Measurements from ENCODE around the gene MAGI2.
"Not testable (repeated sequence)": the region's sequence is repeated elsewhere in the genome, so short reads cannot be mapped to it uniquely, and the experiment has no call there.

Gene MAGI2

DNA sequence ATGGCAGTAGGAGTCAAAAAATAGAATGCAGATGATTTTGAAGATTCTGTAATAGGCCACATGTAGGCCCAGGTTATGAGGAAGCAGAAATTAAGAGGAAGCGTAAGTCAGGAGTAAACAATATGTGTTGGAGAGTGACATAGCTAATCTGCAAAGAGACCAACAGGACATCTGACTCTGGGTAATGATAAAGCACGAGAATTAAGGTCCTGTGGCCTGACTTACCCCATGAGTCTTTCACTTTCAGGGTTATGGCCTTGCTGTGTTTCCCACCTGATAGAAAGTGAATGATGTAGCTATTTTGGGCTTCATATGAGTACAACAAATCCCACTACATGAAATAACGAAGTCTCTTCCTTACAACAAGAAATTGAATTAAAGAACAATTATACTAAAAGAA, 393.0 kb downstream of the MAGI2 start:
- Histone ChIP-seq H3K4me3 (ENCODE audit: low read length) (no peak overlapping the region), H3K9me3 (ENCODE audit: low read length) (no peaks in the 10 kb centered on the region), H3K27me3 (ENCODE audit: insufficient read depth, low read length) (no peaks in the 10 kb centered on the region), H2AFZ (ENCODE audit: low read depth, low read length) (no peak overlapping the region), H3K36me3 (ENCODE audit: insufficient read depth, low read length) (no peaks in the 10 kb centered on the region), H3K4me1 (ENCODE audit: insufficient read depth, low read length) (no peaks in the 10 kb centered on the region)

DNA sequence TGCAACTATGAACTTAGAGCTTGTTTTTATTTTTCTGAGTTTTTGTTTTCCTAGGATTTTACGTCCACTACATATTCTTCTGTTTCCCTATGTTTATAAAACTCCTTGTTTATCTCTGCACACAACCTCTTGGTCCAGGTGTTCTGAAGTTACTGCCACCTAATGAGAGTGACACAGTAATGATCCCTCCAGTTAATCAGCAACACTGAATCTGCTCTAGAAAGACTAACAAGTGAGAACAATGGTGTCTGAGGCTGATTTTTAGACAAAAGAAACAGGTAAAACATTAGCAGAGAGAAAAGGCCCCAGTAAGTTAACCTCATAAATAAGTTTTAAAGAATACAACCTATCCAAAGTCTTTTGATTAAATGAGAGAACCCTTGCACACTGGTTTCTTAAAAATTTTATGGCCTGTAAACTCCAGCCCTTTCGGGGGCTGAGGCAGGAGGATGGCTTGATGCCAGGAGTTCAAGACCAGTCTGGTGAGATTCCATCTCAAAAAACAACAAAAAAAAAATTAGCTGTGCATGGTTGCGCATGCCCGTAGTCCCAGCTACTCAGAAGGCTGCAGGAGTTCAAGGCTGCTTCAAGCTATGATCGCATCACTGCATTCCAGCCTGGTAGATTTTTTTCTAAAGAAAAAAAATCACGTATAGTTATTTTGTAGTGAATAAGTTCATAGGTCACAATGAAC, 397.6 kb downstream of the MAGI2 start:
- Histone ChIP-seq H3K27me3 (ENCODE audit: insufficient read depth, low read length) (no peaks in the 10 kb centered on the region), H3K4me1 (ENCODE audit: insufficient read depth, low read length) (peaks cover 5% of the 10 kb centered on the region), H2AFZ (ENCODE audit: low read depth, low read length) (no peak overlapping the region), H3K9me3 (ENCODE audit: low read length) (no peaks in the 10 kb centered on the region), H3K36me3 (ENCODE audit: insufficient read depth, low read length) (no peaks in the 10 kb centered on the region), H3K4me3 (ENCODE audit: low read length) (no peak overlapping the region)

DNA sequence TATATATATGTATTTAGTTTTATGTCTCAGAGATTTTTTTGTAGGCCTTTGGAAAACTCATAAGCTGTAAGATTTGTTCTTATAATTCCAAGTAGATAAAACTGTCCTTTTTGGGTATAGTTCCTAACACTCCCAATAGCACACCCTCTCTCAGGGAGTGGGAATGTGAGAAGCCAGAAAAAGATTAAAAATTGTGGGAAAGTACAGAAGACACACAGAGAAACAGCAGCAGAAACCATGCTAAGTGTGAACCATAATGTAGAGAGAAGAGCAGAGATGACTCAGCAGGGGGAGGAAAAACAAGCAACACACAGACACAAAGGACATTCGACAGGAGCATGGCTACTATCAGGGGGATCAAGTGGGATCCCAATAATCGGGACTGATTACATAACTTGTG, 401.6 kb downstream of the MAGI2 start:
- Histone ChIP-seq H3K36me3 (ENCODE audit: insufficient read depth, low read length) (no peaks in the 10 kb centered on the region), H3K4me1 (ENCODE audit: insufficient read depth, low read length) (peaks cover 16% of the 10 kb centered on the region), H3K27me3 (ENCODE audit: insufficient read depth, low read length) (no peaks in the 10 kb centered on the region), H3K4me3 (ENCODE audit: low read length) (no peak overlapping the region), H2AFZ (ENCODE audit: low read depth, low read length) (no peak overlapping the region), H3K9me3 (ENCODE audit: low read length) (no peaks in the 10 kb centered on the region)

DNA sequence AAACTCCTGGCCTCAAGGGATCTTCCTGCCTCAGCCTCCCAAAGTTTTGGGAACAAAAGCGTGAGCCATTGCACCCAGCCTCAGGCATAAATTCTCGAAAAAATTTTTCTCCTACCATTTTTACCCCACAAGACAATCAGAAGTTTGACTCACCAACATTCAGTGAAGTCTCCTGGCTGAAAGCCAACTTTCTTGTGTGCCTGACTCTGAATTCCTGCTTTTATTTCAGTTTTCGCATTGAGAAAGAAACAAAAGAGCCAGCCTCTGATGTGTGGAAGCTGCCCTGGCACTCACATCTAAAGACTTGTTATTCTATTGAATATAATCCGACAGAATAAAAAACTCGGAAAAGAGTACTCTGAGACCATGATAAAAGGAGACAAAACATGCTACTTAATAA, 402.9 kb downstream of the MAGI2 start:
- Histone ChIP-seq H3K4me3 (ENCODE audit: low read length) (no peak overlapping the region), H3K36me3 (ENCODE audit: insufficient read depth, low read length) (no peaks in the 10 kb centered on the region), H3K9me3 (ENCODE audit: low read length) (no peaks in the 10 kb centered on the region), H3K27me3 (ENCODE audit: insufficient read depth, low read length) (no peaks in the 10 kb centered on the region), H3K4me1 (ENCODE audit: insufficient read depth, low read length) (peaks cover 16% of the 10 kb centered on the region), H2AFZ (ENCODE audit: low read depth, low read length) (no peak overlapping the region)

DNA sequence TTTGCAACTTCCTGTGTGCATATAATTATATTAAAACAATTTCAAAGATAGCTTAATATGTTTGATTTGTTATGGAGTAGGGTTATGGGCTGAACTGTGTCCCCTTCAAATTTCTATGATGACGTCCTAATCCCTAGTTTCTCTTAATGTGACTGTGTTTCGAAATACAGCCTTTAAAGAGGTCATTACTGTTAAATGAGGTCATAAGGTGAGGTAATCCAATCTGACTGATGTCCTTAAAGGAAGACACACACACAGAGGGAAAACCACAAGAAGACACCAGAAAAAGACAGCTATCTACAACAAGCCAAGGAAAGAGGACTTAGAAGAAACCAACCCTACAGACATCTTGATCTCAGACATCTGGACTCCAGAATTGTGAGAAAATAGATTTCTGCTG, 407.4 kb downstream of the MAGI2 start:
- no peak overlapping the region for H2AFZ ChIP-seq (ENCODE audit: low read depth, low read length)

DNA sequence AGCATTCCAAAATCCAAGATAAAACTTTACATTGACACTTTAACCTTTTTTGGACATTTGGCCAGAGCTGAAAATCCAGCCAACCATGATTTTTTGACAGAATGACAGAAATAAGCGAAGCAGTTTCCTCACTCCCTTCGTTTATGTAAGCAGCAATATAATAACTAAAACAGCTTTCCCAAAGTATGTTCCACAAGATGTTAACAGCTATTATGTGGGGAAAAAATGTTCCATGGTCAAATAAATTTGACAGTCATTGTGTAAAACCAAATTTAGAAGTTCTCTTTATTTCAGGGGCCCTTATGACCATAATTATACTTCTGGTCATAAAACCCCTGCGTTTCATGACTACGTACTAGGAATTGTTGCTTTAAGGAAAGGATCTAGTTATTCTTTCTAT, 416.5 kb downstream of the MAGI2 start:
- Histone ChIP-seq H3K4me1 (ENCODE audit: insufficient read depth, low read length) (no peaks in the 10 kb centered on the region), H2AFZ (ENCODE audit: low read depth, low read length) (no peak overlapping the region), H3K9me3 (ENCODE audit: low read length) (no peaks in the 10 kb centered on the region), H3K27me3 (ENCODE audit: insufficient read depth, low read length) (no peaks in the 10 kb centered on the region), H3K36me3 (ENCODE audit: insufficient read depth, low read length) (no peaks in the 10 kb centered on the region), H3K4me3 (ENCODE audit: low read length) (no peak overlapping the region)

More for the DNA sequence above, 407.4 kb downstream of the MAGI2 start:
- Histone ChIP-seq H3K36me3 (ENCODE audit: insufficient read depth, low read length) (no peaks in the 10 kb centered on the region), H3K4me1 (ENCODE audit: insufficient read depth, low read length) (peaks cover 13% of the 10 kb centered on the region), H3K9me3 (ENCODE audit: low read length) (no peaks in the 10 kb centered on the region), H3K27me3 (ENCODE audit: insufficient read depth, low read length) (no peaks in the 10 kb centered on the region), H3K4me3 (ENCODE audit: low read length) (no peak overlapping the region)

DNA sequence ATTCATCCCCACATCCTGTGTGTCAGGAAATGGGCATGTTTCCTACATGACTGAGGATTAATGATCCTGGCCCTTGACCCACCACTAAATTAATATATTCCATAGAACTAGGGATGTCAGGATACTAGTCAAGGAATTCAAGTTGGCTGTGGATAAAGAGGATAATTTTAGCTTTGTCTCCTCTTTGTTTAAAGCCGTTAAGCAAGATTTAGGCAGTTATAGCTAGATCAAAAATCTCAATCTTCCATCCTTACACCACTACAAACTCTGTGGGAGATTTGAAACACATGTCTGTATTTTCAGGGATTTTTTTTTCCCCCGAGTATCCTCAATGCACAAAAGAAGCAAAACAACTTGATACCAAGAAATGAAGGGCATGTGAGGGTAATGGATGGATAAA, 417.1 kb downstream of the MAGI2 start:
- Histone ChIP-seq H2AFZ (ENCODE audit: low read depth, low read length) (no peak overlapping the region), H3K27me3 (ENCODE audit: insufficient read depth, low read length) (no peaks in the 10 kb centered on the region), H3K36me3 (ENCODE audit: insufficient read depth, low read length) (no peaks in the 10 kb centered on the region), H3K4me3 (ENCODE audit: low read length) (no peak overlapping the region), H3K4me1 (ENCODE audit: insufficient read depth, low read length) (no peaks in the 10 kb centered on the region), H3K9me3 (ENCODE audit: low read length) (no peaks in the 10 kb centered on the region)

DNA sequence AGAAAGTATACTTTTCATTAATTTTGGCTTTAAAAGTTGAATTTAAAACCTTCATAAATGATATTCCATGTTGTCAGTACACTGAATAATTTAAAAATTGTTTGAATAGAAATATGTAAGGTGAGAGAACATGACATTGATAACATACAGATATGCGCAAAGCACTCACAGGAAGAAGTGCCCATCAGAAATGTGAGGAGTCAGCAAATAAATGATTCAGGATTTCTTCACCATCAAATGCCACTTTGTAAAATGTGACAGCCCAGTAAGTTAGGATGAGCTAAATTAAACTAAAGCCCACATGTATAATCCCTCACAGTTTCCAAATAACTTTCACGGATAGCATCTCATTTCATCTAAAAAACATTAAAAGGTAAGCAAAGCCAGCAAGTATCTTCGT, 417.6 kb downstream of the MAGI2 start:
- Histone ChIP-seq H2AFZ (ENCODE audit: low read depth, low read length) (no peak overlapping the region), H3K4me1 (ENCODE audit: insufficient read depth, low read length) (no peaks in the 10 kb centered on the region), H3K9me3 (ENCODE audit: low read length) (no peaks in the 10 kb centered on the region)

DNA sequence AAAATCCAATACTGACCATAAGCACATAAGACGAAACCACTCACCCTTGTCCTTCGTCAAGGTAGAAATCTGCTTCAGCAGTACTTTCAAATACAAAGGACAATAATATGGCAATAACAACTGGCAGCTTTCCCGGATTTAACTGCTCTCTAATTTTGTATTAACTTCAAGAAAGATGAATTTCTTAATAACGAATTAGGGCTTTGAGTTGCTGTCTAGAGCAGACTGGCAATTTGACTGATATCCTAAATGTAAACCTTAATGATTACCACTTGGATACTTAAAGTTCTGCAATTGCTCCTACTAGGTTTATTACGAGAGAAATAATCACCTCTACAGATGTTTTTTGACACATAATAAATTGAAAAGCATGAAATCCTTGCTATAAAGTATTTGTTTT, 418.7 kb downstream of the MAGI2 start:
- no peak overlapping the region for H3K4me3 ChIP-seq (ENCODE audit: low read length)
- no peaks in the 10 kb centered on the region for H3K36me3 ChIP-seq (ENCODE audit: insufficient read depth, low read length)
- H3K4me1 ChIP-seq (ENCODE audit: insufficient read depth, low read length): no peaks in the 10 kb centered on the region
- no peaks in the 10 kb centered on the region for H3K27me3 ChIP-seq (ENCODE audit: insufficient read depth, low read length)
- H3K9me3 ChIP-seq (ENCODE audit: low read length): no peaks in the 10 kb centered on the region
- H2AFZ ChIP-seq (ENCODE audit: low read depth, low read length): no peak overlapping the region

More for the DNA sequence above, 417.6 kb downstream of the MAGI2 start:
- no peaks in the 10 kb centered on the region for H3K27me3 ChIP-seq (ENCODE audit: insufficient read depth, low read length)
- no peaks in the 10 kb centered on the region for H3K36me3 ChIP-seq (ENCODE audit: insufficient read depth, low read length)
- no peak overlapping the region for H3K4me3 ChIP-seq (ENCODE audit: low read length)

DNA sequence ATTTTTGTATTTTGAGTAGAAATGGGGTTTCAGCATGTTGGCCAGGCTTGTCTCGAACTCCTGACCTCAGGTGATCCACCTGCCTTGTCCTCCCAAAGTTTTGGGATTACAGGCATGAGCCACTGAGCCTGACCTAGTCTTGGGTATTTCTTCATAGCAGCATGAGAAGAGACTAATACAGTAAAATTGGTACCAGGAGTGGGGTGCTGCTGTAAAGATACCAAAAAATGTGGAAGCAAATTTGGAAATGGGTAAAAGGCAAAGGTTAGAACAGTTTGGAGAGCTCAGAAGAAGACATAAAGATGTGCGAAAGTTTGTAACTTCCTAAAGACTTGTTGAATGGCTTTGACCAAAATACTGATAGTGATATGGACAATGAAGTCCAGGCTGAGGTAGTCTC, 433.8 kb downstream of the MAGI2 start:
- H3K4me3 ChIP-seq (ENCODE audit: low read length); H3K4me1 ChIP-seq (ENCODE audit: insufficient read depth, low read length); H3K36me3 ChIP-seq (ENCODE audit: insufficient read depth, low read length); H2AFZ ChIP-seq (ENCODE audit: low read depth, low read length); H3K9me3 ChIP-seq (ENCODE audit: low read length); H3K27me3 ChIP-seq (ENCODE audit: insufficient read depth, low read length): not testable (repeated sequence)

DNA sequence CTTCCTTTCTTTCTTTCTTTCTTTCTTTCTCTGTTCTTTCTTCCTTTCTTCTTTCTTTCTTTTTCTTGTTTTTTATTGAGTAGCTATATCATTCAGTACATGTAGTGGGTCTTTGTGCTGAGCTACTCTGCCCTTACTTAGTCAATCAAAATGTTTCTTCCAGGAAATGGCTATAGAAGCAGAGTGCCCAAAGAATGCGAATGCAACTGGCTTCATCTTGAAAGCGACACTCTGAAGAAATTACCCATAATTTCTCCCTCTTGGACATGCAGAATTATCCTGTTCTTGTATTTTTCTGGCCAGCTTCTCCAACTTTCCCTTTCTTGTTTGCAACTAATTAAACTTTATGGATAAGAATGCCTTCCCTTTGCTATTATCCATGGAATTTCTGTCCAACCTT, 441.5 kb downstream of the MAGI2 start:
- Histone ChIP-seq H3K36me3 (ENCODE audit: insufficient read depth, low read length) (no peaks in the 10 kb centered on the region), H3K27me3 (ENCODE audit: insufficient read depth, low read length) (no peaks in the 10 kb centered on the region), H3K9me3 (ENCODE audit: low read length) (no peaks in the 10 kb centered on the region), H3K4me3 (ENCODE audit: low read length) (no peak overlapping the region), H3K4me1 (ENCODE audit: insufficient read depth, low read length) (no peaks in the 10 kb centered on the region), H2AFZ (ENCODE audit: low read depth, low read length) (no peak overlapping the region)

DNA sequence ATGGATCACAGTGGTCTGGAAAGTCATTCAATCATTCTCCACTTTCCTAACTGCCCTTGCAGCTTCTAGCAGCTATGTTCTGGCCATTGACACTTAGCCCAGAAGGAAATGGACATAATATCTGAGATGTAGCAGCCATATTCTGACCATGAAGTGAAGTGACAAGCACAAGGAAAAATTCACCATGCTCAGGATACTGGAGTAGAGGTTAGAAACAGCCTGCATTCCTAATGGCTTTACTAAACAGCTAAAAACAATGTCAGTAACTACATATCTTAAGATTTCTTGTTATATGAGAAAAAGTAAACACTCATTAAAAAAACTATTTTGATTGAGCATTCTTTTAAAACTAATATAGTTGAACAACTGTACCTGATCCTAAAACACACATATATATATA, 443.8 kb downstream of the MAGI2 start:
- no peaks in the 10 kb centered on the region for H3K36me3 ChIP-seq (ENCODE audit: insufficient read depth, low read length)

DNA sequence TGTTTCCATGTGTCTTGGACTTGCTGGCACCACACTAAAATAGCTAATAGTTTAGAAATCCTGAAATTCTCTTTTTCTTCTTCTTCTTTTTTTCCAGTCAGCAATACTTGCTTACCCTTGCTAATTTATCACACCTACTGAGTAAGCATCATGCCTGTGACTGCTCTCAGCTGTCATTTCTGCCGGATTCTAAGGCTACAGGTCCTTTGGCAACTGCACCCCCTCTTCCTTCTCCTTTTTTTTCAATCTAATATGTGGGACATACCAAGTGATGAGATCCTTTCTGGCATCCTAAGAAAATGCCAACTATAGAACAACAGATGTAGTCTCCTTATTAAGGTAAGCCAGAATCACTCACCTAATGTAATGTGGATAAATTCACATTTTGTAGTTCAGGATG, 444.7 kb downstream of the MAGI2 start:
- Histone ChIP-seq H3K9me3 (ENCODE audit: low read length) (no peaks in the 10 kb centered on the region), H3K4me1 (ENCODE audit: insufficient read depth, low read length) (no peaks in the 10 kb centered on the region), H3K4me3 (ENCODE audit: low read length) (no peak overlapping the region), H2AFZ (ENCODE audit: low read depth, low read length) (no peak overlapping the region), H3K27me3 (ENCODE audit: insufficient read depth, low read length) (no peaks in the 10 kb centered on the region), H3K36me3 (ENCODE audit: insufficient read depth, low read length) (no peaks in the 10 kb centered on the region)

More for the DNA sequence above, 443.8 kb downstream of the MAGI2 start:
- no peak overlapping the region for H3K4me3 ChIP-seq (ENCODE audit: low read length)
- no peaks in the 10 kb centered on the region for H3K4me1 ChIP-seq (ENCODE audit: insufficient read depth, low read length)
- no peaks in the 10 kb centered on the region for H3K27me3 ChIP-seq (ENCODE audit: insufficient read depth, low read length)
- H2AFZ ChIP-seq (ENCODE audit: low read depth, low read length): no peak overlapping the region
- H3K9me3 ChIP-seq (ENCODE audit: low read length): no peaks in the 10 kb centered on the region

DNA sequence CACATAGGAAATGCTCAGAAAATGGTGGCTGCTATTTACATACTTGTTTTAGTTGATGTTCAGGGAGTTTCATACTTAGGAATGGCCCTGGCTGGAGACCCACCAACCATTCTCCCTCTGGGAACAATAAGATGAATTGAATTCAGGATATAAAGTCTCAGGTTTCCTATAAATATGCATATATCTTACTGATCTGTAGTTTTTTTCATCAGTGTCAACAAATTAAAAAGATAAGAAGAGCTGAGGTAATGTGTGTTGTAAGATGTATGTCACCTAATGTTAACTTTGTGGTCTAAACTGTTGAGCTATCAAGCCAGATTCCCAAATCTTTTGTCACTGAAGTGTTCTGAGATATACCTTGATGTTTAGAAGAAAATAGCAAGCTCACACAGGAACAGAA, 457.5 kb downstream of the MAGI2 start:
- Histone ChIP-seq H3K9me3 (ENCODE audit: low read length) (no peaks in the 10 kb centered on the region), H3K4me3 (ENCODE audit: low read length) (no peak overlapping the region), H3K27me3 (ENCODE audit: insufficient read depth, low read length) (no peaks in the 10 kb centered on the region)

More for the DNA sequence above, 457.5 kb downstream of the MAGI2 start:
- Histone ChIP-seq H3K4me1 (ENCODE audit: insufficient read depth, low read length) (no peaks in the 10 kb centered on the region), H2AFZ (ENCODE audit: low read depth, low read length) (no peak overlapping the region), H3K36me3 (ENCODE audit: insufficient read depth, low read length) (no peaks in the 10 kb centered on the region)
